Measurements from ENCODE around the gene KIF3B. TPM values are rescaled to one million over a fixed set of nuclear protein-coding genes. Genes with fewer than 3 reads are reported as not detected.

Gene KIF3B
- total and polyA plus RNA-seq, 2 of the 13 experiments (the other 11 are each of a cell fraction or from before 2014, with no cell fraction given) = 23.6 to 28.8 TPM

GRCh38 chr20:32357869-32358631, 80.6 kb downstream of the KIF3B start, which contains the start of gene ASXL1 (continued):
- peak; percentile 72; the same call in 1 of the 2 replicates for TF ChIP-seq SKIL (CRISPR knock-in tag; IDR thresholded peaks at IDR 0.05; ENCODE audit: borderline replicate concordance)
- peak; percentile 94 for TF ChIP-seq TBL1XR1 (IDR thresholded peaks at IDR 0.05; ENCODE audit: borderline replicate concordance, low read length, partially characterized antibody)
- TF ChIP-seq RBAK (CRISPR knock-in tag; IDR thresholded peaks at IDR 0.05) = no peak
- no peak for TF ChIP-seq ZNF530 (CRISPR knock-in tag; IDR thresholded peaks at IDR 0.05; ENCODE audit: low read depth)
- no peak for TF ChIP-seq ZNF562 (CRISPR knock-in tag; IDR thresholded peaks at IDR 0.05; ENCODE audit: borderline replicate concordance)
- TF ChIP-seq ZNF232 (CRISPR knock-in tag; IDR thresholded peaks at IDR 0.05; ENCODE audit: borderline replicate concordance) = peak; percentile 86; the same call in 1 of the 2 replicates
- TF ChIP-seq, protein P1, sequence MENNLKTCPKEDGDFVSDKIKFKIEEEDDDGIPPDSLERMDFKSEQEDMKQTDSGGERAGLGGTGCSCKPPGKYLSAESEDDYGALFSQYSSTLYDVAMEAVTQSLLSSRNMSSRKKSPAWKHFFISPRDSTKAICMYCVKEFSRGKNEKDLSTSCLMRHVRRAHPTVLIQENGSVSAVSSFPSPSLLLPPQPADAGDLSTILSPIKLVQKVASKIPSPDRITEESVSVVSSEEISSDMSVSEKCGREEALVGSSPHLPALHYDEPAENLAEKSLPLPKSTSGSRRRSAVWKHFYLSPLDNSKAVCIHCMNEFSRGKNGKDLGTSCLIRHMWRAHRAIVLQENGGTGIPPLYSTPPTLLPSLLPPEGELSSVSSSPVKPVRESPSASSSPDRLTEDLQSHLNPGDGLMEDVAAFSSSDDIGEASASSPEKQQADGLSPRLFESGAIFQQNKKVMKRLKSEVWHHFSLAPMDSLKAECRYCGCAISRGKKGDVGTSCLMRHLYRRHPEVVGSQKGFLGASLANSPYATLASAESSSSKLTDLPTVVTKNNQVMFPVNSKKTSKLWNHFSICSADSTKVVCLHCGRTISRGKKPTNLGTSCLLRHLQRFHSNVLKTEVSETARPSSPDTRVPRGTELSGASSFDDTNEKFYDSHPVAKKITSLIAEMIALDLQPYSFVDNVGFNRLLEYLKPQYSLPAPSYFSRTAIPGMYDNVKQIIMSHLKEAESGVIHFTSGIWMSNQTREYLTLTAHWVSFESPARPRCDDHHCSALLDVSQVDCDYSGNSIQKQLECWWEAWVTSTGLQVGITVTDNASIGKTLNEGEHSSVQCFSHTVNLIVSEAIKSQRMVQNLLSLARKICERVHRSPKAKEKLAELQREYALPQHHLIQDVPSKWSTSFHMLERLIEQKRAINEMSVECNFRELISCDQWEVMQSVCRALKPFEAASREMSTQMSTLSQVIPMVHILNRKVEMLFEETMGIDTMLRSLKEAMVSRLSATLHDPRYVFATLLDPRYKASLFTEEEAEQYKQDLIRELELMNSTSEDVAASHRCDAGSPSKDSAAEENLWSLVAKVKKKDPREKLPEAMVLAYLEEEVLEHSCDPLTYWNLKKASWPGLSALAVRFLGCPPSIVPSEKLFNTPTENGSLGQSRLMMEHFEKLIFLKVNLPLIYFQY (CRISPR knock-in tag; IDR thresholded peaks at IDR 0.05; ENCODE audit: borderline replicate concordance) = peak; percentile 85
- TF ChIP-seq, protein P2, sequence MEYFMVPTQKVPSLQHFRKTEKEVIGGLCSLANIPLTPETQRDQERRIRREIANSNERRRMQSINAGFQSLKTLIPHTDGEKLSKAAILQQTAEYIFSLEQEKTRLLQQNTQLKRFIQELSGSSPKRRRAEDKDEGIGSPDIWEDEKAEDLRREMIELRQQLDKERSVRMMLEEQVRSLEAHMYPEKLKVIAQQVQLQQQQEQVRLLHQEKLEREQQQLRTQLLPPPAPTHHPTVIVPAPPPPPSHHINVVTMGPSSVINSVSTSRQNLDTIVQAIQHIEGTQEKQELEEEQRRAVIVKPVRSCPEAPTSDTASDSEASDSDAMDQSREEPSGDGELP (IDR thresholded peaks at IDR 0.05; ENCODE audit: borderline replicate concordance, low read depth) = peak; percentile 75; the same call in 1 of the 2 replicates
- TF ChIP-seq, protein P3, sequence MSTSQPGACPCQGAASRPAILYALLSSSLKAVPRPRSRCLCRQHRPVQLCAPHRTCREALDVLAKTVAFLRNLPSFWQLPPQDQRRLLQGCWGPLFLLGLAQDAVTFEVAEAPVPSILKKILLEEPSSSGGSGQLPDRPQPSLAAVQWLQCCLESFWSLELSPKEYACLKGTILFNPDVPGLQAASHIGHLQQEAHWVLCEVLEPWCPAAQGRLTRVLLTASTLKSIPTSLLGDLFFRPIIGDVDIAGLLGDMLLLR (CRISPR knock-in tag; IDR thresholded peaks at IDR 0.05) = peak; percentile 94
- no peak for TF ChIP-seq MAFK (conservative IDR thresholded peaks at IDR 0.05 in 1 of 2, IDR thresholded peaks at IDR 0.05 in 1 of 2; ENCODE audit: low read length in 2 of 2)
- TF ChIP-seq, protein P4, sequence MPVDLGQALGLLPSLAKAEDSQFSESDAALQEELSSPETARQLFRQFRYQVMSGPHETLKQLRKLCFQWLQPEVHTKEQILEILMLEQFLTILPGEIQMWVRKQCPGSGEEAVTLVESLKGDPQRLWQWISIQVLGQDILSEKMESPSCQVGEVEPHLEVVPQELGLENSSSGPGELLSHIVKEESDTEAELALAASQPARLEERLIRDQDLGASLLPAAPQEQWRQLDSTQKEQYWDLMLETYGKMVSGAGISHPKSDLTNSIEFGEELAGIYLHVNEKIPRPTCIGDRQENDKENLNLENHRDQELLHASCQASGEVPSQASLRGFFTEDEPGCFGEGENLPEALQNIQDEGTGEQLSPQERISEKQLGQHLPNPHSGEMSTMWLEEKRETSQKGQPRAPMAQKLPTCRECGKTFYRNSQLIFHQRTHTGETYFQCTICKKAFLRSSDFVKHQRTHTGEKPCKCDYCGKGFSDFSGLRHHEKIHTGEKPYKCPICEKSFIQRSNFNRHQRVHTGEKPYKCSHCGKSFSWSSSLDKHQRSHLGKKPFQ (CRISPR knock-in tag; IDR thresholded peaks at IDR 0.05; ENCODE audit: insufficient replicate concordance) = peak; percentile 92
- no peak for TF ChIP-seq RNF2 (conservative IDR thresholded peaks at IDR 0.05; ENCODE audit: low read depth)
- no peak for TF ChIP-seq FOXA1 (IDR thresholded peaks at IDR 0.05)
- TF ChIP-seq FOXA1 (CRISPR knock-in tag; IDR thresholded peaks at IDR 0.05) = no peak; the same call in none of the 2 replicates
- TF ChIP-seq BHLHE40 (IDR thresholded peaks at IDR 0.05; ENCODE audit: low read length) = no peak; the same call in none of the 2 replicates
- TF ChIP-seq KAT2B (IDR thresholded peaks at IDR 0.05; ENCODE audit: borderline replicate concordance, low read depth, low read length) = no peak
- TF ChIP-seq ZNF547 (CRISPR knock-in tag; IDR thresholded peaks at IDR 0.05) = peak; percentile 94
- TF ChIP-seq HOXA5 (CRISPR knock-in tag; IDR thresholded peaks at IDR 0.05) = peak; percentile 98
- TF ChIP-seq TEAD2 (CRISPR knock-in tag; IDR thresholded peaks at IDR 0.05) = no peak
- peak; percentile 99 for TF ChIP-seq GABPB1 (CRISPR knock-in tag; IDR thresholded peaks at IDR 0.05)
